Hepatocyte (in vitro differentiated cells): Measurements from ENCODE around the gene CLRN2.

Source experiments
- CTCF ChIP-seq: fragments of 200-600 bp; sonication (generic); IDR thresholded peaks from 2 replicates; pipeline ENCODE4 v1.5.1; 2016; ENCODE audit warnings: antibody characterized with exemption, mild to moderate bottlenecking; ENCODE audit not compliant: poor library complexity
- EZH2 ChIP-seq: fragments of 200-600 bp; sonication (generic); IDR thresholded peaks from 2 replicates; pipeline ENCODE4 v1.6.1; 2016; ENCODE audit warnings: antibody characterized with exemption, mild to moderate bottlenecking, borderline replicate concordance

- no peak for TF ChIP-seq EZH2
- TF ChIP-seq CTCF = no peak
These were observed 8.7 kb downstream of the CLRN2 start for GRCh38 chr4:17523662-17524061.
